Amygdala (tissue), 56 donors: ENCODE data around the gene NRBP1.
A peak's percentile ranks its signal among the peaks of the same experiment; 100 is the strongest.

ENCODE experiments used
- DNase-seq, 56 donors: peaks; one replicate each; lab custom pipeline; 2025; lab: John Stamatoyannopoulos, UW

The NRBP1 gene

DNA sequence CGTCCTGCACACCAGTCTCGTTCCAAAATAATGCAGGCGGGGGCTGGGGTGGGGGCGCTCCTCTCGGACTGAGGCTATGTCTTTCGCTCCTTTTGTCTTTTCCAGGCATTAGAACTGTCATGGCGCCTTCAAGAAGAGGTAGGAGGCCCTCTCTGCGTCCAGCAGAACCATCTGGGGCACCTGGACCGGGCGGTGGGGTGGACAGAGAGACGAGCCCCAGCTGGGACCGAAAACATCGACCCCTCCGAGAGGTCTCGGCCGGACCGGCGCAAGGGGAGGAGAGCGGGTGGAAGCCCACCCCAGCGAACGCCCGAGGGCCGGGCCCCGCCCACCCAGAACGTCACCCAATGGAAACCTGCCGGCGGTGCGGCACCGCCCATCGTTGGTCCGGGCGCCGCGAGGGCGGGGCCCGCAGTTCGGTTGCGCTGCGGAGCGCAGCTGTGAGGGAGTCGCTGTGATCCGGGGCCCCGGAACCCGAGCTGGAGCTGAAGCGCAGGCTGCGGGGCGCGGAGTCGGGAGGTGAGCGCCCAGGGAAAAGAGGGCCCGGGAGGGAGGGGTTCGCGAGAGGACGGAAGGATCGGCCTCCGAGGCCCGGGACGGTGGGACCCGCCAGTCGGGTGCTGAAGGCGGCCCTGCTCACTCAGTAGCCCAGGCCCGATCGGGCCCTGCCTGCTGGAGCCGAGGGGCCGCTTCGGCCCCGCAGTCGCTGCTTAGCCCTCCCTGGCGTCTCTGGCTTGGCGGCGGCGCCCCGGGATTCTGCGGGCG, at the start of gene NRBP1:
NRBP1 (plus strand) TSS at position 419 of the 765 bp plus-strand sequence. CDS start 4,643 bp downstream, outside the sequence.
- peak; percentile 58 to 96 (median 85) for DNase-seq

DNA sequence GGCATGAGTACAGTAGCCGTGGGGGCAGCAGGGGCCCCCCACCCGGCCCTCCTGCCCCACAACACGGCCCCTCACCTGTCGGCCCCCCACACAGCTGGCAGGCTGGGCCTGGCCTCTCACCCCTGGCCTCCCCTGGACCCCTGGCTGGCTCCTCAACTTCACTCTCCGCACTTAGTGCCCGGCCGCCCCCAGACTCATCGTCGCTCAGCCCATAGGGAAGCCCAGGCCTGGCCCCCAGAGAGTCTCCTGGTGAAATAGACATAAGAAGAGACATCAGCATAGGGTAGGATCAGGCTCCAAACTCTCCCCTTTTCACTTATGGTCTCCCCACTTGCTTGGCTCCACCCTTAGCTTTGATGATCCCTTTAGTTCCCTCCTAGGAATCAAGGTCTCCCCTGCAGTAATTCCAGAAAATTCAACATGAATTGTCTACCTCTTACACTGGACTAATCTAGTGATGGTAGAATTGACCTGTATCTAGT, 49.6 kb upstream of the NRBP1 start:
- DNase-seq: no peak

DNA sequence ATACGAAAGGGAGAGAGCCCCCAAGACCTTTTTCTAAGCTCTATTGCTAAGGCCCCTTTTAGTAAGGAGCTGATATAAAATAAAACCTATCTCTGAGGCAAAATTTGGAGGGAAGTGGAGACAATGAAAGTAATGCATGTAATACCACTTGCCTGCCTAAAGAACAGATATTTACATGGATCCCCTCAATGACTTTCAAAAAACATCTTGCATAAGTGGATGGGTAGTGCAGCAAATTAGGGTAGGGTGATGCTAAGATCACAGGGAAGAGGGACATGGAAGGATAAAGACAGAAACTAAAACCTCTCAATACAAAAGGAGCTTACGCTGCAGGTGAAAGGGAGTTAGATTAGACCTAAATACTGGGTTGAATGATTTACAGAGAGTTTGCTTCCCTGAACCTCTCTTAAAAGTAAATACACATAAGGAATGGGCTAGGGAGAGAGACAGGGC, 49.0 kb upstream of the NRBP1 start:
- no peak for DNase-seq

DNA sequence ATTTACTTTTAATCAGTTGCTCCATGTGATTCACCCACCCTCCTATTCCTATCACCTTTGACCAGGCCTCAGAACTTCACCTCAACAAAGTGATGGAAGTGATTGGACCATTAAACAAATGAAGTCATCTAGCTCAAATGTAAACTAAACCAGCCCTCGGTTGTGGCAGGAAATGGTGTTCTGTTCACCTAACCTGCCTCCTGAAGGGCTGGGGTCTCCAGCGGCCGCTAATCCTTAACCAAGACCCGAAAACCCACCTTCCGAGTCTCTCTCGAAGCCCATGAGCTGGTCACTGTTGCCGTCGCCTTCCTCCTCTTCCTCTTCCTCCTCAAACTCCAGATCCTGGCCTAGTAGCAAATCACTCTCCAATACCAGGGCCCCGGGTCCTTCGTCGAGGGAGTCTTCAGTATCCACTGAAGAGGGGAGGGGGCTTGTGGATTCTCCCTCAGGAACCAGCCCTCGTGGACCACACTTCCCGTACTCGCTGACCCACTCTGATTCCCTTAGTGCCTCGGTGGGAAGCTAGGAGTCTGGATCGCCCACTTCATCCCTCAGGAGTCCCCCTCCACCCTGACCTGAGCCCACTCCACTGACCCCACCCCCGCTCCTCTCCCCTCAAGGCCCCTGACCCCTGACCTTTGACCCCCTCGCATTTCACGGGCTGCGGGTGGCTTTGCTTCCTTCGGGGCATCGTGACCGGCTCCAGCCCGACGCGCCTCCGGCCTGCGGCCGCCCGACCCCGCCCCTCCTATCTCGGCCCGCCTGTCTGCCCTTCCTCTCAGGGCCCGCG, 48.4 kb upstream of the NRBP1 start:
- DNase-seq: peak in 42 of 56 donors; percentile 34 to 89 (median 76)

DNA sequence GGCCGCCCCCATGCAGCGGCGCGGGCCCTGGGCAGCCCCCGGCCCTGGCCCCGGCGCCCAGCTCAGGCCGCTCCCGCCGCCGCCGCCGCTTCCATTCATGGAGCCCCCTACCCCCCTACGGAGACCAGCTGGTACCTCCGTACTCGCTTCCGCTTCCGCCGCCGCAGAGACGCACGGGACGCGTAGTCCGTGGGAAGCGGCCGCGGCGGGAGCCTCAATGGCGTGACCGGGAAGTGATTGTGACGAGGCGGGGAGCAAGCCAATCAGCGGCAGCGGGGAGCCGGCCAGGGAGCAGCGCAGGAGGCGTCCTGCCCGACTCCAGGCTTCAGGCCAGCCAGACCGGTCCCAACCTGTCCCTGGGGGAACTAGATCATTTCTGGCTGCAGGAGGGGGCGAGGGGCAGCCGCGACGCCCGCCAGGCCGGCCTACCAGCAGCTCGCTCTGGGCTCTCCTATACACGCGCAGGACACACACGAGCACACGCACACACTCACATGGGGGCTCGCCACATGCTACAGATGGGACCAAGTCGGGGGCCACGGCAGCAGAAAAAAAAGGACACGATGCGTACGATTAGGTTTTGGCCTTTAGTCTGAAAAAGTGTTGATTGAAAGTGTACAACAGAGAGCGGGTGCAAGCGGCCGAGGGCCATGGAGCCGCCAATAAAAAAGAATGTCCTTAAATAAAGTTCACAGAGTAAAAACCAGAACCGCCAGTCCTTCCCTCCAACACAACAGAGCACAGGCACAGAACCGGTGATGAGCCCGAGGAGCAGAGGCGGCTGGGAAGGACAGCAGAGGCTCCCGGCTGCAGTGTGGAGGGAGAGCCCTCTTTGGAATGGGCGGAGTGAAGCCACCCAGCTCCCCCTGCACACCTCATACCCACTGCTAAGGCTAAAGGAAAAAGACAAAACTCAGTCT, 47.5 kb upstream of the NRBP1 start, which contains the start of gene ZNF513:
ZNF513 (minus strand) TSS at position 109 of the 920 bp plus-strand sequence. CDS start 208 bp downstream, outside the sequence.
- DNase-seq: peak; percentile 72 to 99 (median 95)

DNA sequence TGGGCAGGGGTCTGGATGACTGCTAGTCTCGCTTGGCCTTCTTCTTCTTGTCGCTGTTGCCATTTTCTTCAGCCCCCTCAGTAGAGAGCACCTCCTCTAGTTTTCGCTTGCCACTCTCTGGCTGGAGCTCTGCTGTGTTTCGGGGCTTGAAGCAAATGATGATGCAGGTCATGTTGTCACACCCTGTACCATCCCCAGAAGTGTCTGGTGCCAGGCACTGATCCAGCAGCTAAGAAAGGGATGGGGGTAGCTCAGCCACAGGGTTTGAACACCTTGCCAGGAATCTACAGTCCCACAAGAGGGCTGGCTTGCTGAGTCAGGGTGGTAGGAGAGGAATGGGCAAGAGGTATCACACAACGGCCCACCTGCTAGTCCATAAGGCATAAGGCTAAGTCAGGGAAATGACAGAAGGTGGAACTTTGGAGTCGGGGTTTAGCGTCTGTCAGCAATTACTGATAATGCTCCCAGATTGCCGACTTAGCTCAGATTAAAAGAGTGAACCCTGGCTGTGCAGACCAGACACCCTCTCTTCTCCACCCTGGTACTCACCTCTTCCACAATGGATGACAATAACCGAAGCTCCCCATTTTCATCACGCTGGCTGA, 46.8 kb upstream of the NRBP1 start:
- no peak for DNase-seq

DNA sequence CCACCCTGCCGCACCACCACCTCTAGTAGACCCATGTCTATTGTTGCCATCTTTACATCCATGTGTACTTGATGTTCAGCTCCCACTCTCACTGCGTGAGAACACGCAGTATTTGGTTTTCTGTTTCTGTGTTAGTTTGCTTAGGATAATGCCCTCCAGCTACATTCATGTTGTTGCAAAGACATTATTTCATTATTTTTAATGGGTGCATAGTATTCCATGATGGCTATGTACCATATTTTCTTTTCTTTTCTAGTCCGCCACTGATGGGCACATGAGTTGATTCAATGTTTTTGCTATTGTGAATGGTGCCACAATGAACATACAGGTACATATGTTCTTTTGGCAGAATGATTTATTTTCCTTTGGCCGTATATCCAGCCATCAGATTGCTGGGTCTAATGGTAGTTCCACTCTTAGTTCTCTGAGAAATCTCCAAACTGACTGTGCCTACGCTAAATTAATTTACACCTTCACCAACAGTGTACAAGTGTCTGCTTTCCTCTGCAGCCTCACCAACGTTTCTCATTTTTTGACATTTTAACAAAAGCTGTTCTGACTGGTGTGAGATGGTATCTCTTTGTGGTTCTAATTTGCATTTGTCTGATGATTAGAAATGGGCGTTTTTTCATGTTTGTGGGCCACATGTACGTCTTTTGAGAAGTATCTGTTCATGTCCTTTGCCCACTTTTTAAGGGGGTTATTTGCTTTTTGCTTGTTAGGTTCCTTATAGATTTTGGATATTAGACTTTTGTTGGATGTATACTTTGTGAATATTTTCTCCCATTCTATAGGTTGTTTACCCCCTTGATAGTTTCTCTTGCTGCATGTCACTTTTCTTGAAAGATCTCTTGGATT, 37.4 kb upstream of the NRBP1 start:
- no peak for DNase-seq

DNA sequence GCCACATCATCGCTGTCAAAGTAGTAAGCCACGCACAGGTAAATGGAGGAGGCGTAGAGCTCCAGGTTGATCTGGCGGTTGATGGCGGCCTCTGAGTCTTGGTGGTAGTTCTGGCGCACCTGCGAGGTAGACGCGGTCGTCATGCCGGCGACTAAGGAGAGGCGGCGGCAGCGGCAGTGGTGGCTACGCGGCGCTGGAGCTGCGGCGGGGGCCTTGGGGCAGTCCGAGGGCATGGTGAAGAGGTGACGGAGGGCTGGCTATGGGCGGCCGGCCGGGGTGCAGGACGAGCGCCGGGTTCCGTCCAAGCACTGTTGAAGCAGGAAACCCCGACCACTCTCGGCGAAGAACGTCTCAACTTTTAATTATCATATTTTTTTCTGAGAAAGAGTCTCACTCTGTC, 35.2 kb upstream of the NRBP1 start:
- DNase-seq: no peak

DNA sequence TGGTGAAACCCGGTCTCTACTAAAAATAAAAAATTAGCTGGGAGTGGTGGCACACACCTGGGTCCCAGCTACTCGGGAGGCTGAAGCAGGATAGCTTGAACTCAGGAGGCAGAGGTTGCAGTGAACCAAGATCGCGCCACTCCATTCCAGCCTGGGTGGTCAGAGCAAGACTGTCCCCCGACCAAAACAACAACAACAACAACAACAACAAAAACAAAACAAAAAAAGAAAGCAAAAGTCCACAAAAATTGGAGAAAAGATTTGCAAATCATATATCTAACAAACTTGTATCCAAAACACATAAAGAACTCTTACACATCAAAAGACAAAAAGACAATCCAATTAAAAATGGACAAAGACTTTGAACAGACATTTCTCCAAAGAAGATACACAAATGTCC, 29.5 kb upstream of the NRBP1 start:
- no peak for DNase-seq

DNA sequence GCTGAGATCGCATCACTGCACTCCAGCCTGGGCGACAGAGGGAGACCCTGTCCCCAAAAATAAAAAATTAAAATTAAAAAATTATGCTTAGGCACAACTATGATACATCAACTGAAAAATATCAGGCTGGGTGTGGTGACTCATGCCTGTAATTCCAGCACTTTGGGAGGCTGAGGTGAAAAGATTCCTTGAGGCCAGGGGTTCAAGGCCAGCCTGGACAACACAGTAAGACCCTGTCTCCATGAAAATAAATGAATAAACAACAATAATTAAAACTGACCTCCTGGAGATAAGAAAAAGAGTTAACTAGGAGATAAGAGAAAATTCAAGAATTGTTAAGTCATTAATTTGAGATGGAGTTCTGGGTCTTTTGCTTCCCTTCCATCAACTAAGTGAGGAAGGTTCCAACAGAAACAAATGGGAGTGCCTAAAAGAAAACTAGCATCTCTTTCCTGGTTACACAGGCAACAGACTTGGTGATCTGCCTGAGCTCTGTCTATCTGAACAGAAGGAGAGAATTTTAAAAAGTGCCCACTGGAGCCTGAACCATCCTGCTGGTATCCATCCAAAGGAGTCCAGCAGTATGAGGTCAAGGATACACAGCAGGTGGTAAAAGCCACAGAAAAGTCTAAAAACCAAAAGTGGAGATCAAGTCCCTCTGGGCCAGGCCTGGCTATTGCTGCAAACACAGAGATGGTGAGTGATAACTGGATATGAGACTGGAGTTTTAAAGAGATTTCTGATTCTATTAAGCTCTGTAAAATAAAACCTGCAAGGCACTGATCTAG, 27.9 kb upstream of the NRBP1 start:
- no peak for DNase-seq

DNA sequence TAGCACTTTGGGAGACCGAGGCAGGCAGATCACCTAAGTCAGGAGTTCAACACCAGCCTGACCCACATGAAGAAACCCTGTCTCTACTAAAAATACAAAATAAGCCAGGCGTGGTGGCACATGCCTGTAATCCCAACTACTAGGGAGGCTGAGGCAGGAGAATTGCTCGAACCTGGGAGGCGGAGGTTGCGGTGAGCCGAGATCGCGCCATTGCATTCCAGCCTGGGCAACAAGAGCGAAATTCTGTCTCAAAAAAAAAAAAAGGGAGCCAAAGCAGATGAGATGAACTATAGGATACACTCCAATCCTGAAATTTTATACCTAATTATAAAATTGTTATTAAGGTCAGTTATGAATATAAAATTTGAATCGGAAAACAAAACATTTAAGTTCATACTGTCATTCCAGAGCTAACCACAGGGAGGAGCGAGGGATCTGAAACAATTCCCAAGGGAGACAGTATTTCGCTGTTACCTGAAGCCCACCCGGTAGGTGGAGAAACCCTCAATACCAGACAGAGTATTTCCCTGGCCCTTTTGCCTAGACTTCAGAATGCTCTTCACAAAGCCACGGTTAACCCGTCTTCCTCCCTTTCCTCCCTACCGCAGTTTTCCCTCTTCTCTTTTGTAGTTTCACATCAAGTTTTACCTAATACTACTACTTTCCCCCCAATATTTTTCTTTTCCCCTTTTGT, 20.5 kb upstream of the NRBP1 start:
- DNase-seq: peak in 1 of 56 donors; percentile 13

DNA sequence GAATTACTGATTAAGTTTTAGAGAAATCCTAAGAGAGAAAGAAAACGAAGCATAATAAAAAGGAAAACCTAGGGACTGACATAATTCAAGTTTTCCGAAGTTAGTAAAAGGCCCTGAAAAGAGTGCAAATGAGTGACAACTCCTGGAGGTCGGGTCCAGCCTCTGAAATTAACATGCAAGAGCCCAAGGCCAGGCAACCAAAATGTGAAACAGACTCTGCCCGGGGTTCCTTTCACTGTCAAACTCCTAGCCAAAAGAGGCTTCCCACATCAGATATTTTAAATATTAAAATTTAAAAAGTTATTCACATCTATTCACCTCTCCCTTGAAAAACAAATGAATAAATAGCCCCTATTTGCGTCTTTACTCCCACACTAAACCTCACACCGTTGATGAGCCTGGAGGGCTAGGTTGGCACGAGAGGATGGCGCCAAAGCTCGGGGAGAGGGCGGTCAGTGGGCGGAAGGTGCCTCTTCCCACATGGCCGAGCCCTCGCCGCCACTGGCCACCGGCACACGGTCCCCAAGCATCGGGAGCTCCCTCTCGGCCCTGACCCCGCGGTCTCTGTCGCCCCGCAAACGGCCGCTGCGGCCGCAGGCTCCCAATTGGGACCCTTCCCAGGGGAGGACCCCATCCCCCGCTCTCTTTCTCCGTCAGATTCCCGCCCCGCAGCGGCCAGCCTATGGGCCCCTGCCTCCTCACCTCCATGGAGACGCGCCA, 19.7 kb upstream of the NRBP1 start:
- DNase-seq: peak in 2 of 56 donors; percentile 41 to 45

DNA sequence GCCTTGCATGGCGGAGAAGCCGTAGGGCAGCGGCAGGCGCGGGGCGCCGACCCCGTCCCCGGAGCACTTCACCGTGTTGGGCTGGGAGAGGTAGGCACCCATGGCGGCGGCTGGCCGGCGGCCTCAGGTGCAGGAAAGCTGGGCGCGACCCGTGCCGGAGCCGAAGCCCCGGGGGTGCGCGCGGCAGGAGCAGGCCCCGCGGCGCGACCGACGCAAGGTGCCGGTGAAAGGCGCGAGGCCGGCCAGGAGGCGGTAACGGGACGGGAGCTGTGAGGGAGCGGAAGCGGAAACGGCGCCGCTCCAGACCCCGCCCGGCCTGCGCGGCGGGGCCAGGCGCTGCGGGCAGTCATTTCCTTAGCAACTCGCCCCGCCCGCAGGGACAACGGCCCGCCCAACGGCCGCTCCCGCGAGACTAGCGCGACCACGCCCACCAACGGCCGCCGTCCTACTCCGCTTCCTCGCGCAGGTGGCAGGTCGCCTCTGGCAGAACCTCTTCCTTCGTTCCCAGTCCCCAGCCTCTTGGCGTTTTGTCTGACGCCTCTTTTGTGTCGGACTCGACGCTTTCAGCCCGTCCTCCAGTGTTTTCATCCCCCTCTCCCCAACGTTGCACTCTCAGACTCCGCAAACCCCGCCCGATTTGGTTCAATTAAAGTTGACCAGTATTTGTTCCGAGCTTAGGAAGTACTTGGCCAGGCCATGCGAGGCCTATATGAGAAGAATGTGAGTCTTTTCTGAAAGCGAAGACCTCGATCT, 18.9 kb upstream of the NRBP1 start, which contains the start of gene PPM1G:
PPM1G (minus strand) TSS at position 271 of the 753 bp plus-strand sequence; CDS start at position 102, 169 bp downstream.
- peak in 55 of 56 donors; percentile 56 to 97 (median 87) for DNase-seq

DNA sequence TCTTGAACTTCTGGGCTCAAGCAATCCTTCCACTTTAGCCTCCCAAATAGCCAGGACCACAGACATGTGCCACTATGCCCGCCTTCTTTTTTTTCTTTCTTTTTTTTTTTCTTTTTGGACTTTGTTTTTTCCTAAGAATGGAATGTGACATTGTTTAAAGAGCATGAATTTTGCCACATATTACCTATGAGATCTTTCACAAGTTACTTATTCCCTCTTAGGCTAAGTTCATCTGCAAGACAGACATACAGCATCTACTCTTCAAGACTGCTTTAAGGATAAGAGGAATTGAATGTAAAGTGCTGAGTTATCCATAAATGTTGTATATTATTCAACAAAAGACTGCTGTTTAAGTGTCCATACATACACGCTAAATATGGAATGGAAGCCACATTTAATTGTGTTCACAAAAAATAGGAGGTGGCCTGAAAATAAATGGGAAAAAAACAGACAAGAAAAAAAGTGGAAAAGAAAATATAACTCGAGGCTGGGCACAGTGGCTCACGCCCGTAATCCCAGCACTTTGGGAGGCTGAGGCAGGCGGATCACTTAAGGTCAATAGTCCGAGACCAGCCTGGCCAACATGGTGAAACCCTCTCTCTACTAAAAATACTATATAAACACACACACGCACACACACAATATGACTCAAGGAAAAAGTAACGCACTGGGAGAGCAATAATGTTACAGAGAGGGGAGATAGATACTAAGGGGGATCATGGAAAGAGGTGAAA, 15.8 kb upstream of the NRBP1 start:
- DNase-seq: no peak

DNA sequence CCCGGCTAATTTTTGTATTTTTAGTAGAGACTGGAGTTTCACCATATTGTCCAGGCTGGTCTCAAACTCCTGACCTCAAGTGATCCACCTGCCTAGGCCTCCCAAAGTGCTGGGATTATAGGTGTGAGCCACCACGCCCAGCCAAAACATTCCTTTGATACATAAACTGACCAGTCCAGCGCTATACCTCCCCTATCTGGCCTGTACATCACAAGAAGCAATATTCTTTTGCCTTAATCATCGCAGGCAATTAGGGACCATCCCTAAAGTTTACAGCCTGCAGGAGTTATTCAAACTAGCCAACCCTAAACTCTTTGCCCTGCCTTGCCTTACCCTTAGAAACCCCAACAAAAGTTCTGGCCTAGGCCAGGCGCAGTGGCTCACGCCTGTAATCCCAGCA, 12.3 kb upstream of the NRBP1 start:
- no peak for DNase-seq
